Cardiac muscle cell (in vitro differentiated cells and primary cell): Measurements from ENCODE around the gene CBR3. TPM values are rescaled to one million over a fixed set of nuclear protein-coding genes. Genes with fewer than 3 reads are reported as not detected.

ENCODE experiments used
- DNase-seq, 2 donors: peaks; one replicate each; pipeline versions ENCODE4 v3.0.0 to v3.0.0-alpha.2; 2010 to 2017; ENCODE audit warnings: low read depth in 1 of 2, low spot score in 1 of 2
- H3K27ac ChIP-seq: fragments of 200-600 bp; sonication (generic); 2 replicates; pipeline ENCODE4 v1.5.1; 2016
- H3K27me3 ChIP-seq: fragments of 200-600 bp; sonication (generic); 2 replicates; pipeline ENCODE4 v1.6.0; 2016; ENCODE audit warnings: control low read depth
- H3K36me3 ChIP-seq: fragments of 200-600 bp; sonication (generic); 2 replicates; pipeline ENCODE4 v1.5.1; 2016; ENCODE audit warnings: control low read depth
- H3K4me1 ChIP-seq: fragments of 200-600 bp; sonication (generic); 2 replicates; pipeline ENCODE4 v1.8.1; 2017; ENCODE audit warnings: low read depth, mild to moderate bottlenecking, mixed run types
- H3K4me3 ChIP-seq: fragments of 200-600 bp; sonication (generic); 2 replicates; pipeline ENCODE4 v1.5.1; 2016; ENCODE audit warnings: mild to moderate bottlenecking
- H3K9me3 ChIP-seq: fragments of 200-600 bp; sonication (generic); 2 replicates; pipeline ENCODE4 v1.5.1; 2017; ENCODE audit warnings: low read depth, mild to moderate bottlenecking, control low read depth
- CTCF ChIP-seq: IDR thresholded peaks from 2 replicates; pipeline ENCODE4 v1.5.1; 2012; ENCODE audit warnings: low read depth, mild to moderate bottlenecking, low read length
- polyA plus RNA-seq: library from polyadenylated mRNA; unstranded; fragments of >200 nt; fragmentation: Nextera tagmentation; extraction: Ambion mirVana; gene quantifications from 2 replicates; pipeline ENCODE4 v1.2.1, GENCODE V29; 2016
- total RNA-seq: library from RNA; depleted of rRNA; stranded (reverse); fragments of >200 nt; gene quantifications from 2 replicates; pipeline ENCODE4 v1.2.3, GENCODE V29; 2016

Gene CBR3
- total and polyA plus RNA-seq, 2 experiments from 2014 or later = not detected

GRCh38 chr21:36122977-36123376, 11.9 kb upstream of the CBR3 start:
- H3K4me1 ChIP-seq = no peaks in the 10 kb centered on the region
- no peak overlapping the region for H3K4me3 ChIP-seq
- peak in 1 of 2 donors; percentile 22 for DNase-seq
- H3K27me3 ChIP-seq = no peaks in the 10 kb centered on the region
- H3K36me3 ChIP-seq = no peaks in the 10 kb centered on the region
- H3K27ac ChIP-seq = no peak overlapping the region
- peak; percentile 47 for TF ChIP-seq CTCF
- no peaks in the 10 kb centered on the region for H3K9me3 ChIP-seq

GRCh38 chr21:36124395-36124794, 10.5 kb upstream of the CBR3 start:
- Histone ChIP-seq H3K27me3 (no peaks in the 10 kb centered on the region), H3K27ac (no peak overlapping the region), H3K4me1 (no peaks in the 10 kb centered on the region), H3K4me3 (no peak overlapping the region), H3K36me3 (no peaks in the 10 kb centered on the region), H3K9me3 (no peaks in the 10 kb centered on the region)
- TF ChIP-seq CTCF = no peak
- no peak for DNase-seq

- Histone ChIP-seq H3K9me3 (no peaks in the 10 kb centered on the region), H3K27ac (no peak overlapping the region), H3K4me3 (no peak overlapping the region), H3K27me3 (peaks cover 4% of the 10 kb centered on the region), H3K36me3 (no peaks in the 10 kb centered on the region), H3K4me1 (no peaks in the 10 kb centered on the region)
- DNase-seq = peak; percentile 59 to 70
- peak; percentile 99 for TF ChIP-seq CTCF
Measured at GRCh38 chr21:36125512-36126207, 9.2 kb upstream of the CBR3 start.

- peaks cover 10% of the 10 kb centered on the region for H3K27me3 ChIP-seq
- H3K4me1 ChIP-seq = no peaks in the 10 kb centered on the region
- no peaks in the 10 kb centered on the region for H3K36me3 ChIP-seq
- H3K27ac ChIP-seq = no peak overlapping the region
- H3K9me3 ChIP-seq = no peaks in the 10 kb centered on the region
- no peak for TF ChIP-seq CTCF
- no peak for DNase-seq
- H3K4me3 ChIP-seq = no peak overlapping the region
Measured at GRCh38 chr21:36126208-36126565, 8.7 kb upstream of the CBR3 start.

GRCh38 chr21:36126621-36127110, 8.2 kb upstream of the CBR3 start:
- peaks cover 10% of the 10 kb centered on the region for H3K27me3 ChIP-seq
- no peak for DNase-seq
- H3K36me3 ChIP-seq = no peaks in the 10 kb centered on the region
- no peak overlapping the region for H3K27ac ChIP-seq
- TF ChIP-seq CTCF = no peak
- no peak overlapping the region for H3K4me3 ChIP-seq
- no peaks in the 10 kb centered on the region for H3K4me1 ChIP-seq
- H3K9me3 ChIP-seq = no peaks in the 10 kb centered on the region
